Measurements from ENCODE around the gene COG4. TPM values are rescaled to one million over a fixed set of nuclear protein-coding genes. Genes with fewer than 3 reads are reported as not detected.

The COG4 gene
- total RNA-seq, 6 experiments from 2014 or later = 24.5 to 32.9 (median 30.7) TPM

- H3K27me3 ChIP-seq = no peaks in the 10 kb centered on the region
- DNase-seq (peak; percentile 61 to 68 (median 63)), ATAC-seq (peak in 3 of 4 donors; percentile 1 to 4 (median 3))
- intact Hi-C loops (cut with DNase I) = no loop called here
- H3K4me1 ChIP-seq = peaks cover 0 to 11% (median 0%) of the 10 kb centered on the region in 4 donors
- H3K36me3 ChIP-seq = peaks cover 0 to 2% (median 0%) of the 10 kb centered on the region in 4 donors
- H3K9me3 ChIP-seq = no peaks in the 10 kb centered on the region
- no peak for TF ChIP-seq CTCF (IDR thresholded peaks at IDR 0.05)
- no peak for TF ChIP-seq POLR2A (IDR thresholded peaks at IDR 0.05)
- WGBS (ENCODE audit: insufficient coverage, low coverage, low lambda C conversion rate, missing lambda C conversion rate) = 0% methylated on average over 2 of the region's 39 CpGs
- H3K27ac ChIP-seq = peak overlapping the region in 2 of 3 donors; percentile 38 to 70
- peak overlapping the region; percentile 67 to 84 (median 70) for H3K4me3 ChIP-seq
Observed at GRCh38 chr16:70438585-70438968, 84.8 kb downstream of the COG4 start.

- H3K27ac ChIP-seq = peak overlapping the region; percentile 19 to 70 (median 38)
- H3K4me3 ChIP-seq = peak overlapping the region; percentile 67 to 84 (median 70)
- ATAC-seq (peak in 1 of 4 donors; percentile 8), DNase-seq (no peak)
- no peak for TF ChIP-seq CTCF (IDR thresholded peaks at IDR 0.05)
- TF ChIP-seq POLR2A (IDR thresholded peaks at IDR 0.05) = no peak
- WGBS (ENCODE audit: insufficient coverage, low coverage, low lambda C conversion rate, missing lambda C conversion rate) = 17% methylated on average over 18 of the region's 22 CpGs
- intact Hi-C loops (cut with DNase I) = no loop called here
- peaks cover 0 to 2% (median 0%) of the 10 kb centered on the region in 4 donors for H3K36me3 ChIP-seq
- peaks cover 0 to 16% (median 0%) of the 10 kb centered on the region in 4 donors for H3K4me1 ChIP-seq
- no peaks in the 10 kb centered on the region for H3K27me3 ChIP-seq
- no peaks in the 10 kb centered on the region for H3K9me3 ChIP-seq
Observed at GRCh38 chr16:70437582-70438557, 85.5 kb downstream of the COG4 start.

- Histone ChIP-seq H3K4me3 (no peak overlapping the region), H3K9me3 (no peaks in the 10 kb centered on the region), H3K36me3 (peaks cover 0 to 2% (median 0%) of the 10 kb centered on the region in 4 donors), H3K4me1 (peaks cover 0 to 21% (median 0%) of the 10 kb centered on the region in 4 donors), H3K27ac (no peak overlapping the region), H3K27me3 (no peaks in the 10 kb centered on the region)
- intact Hi-C loops (cut with DNase I) = no loop called here
- 100% methylated on average over 2 of the region's 5 CpGs for WGBS (ENCODE audit: insufficient coverage, low coverage, low lambda C conversion rate, missing lambda C conversion rate)
- no peak for DNase-seq
- TF ChIP-seq POLR2A (IDR thresholded peaks at IDR 0.05) (no peak), CTCF (IDR thresholded peaks at IDR 0.05) (no peak)
- ATAC-seq = no peak
Observed at GRCh38 chr16:70437017-70437581, 86.3 kb downstream of the COG4 start.

- Histone ChIP-seq H3K4me1 (peaks cover 0 to 37% (median 6%) of the 10 kb centered on the region in 4 donors), H3K27me3 (no peaks in the 10 kb centered on the region), H3K36me3 (peaks cover 0 to 2% (median 0%) of the 10 kb centered on the region in 4 donors), H3K9me3 (no peaks in the 10 kb centered on the region), H3K4me3 (no peak overlapping the region), H3K27ac (no peak overlapping the region)
- WGBS (ENCODE audit: insufficient coverage, low coverage, low lambda C conversion rate, missing lambda C conversion rate) = no CpG with 5 or more reads among the region's 6 CpGs
- intact Hi-C loops (cut with DNase I) = no loop called here
- TF ChIP-seq CTCF (IDR thresholded peaks at IDR 0.05) (no peak), POLR2A (IDR thresholded peaks at IDR 0.05) (no peak)
- no peak for ATAC-seq
- no peak for DNase-seq
Observed at GRCh38 chr16:70434484-70435260, 88.7 kb downstream of the COG4 start.
